K562 (cell line): ENCODE data around the gene SETD4. TPM values are rescaled to one million over a fixed set of nuclear protein-coding genes. Genes with fewer than 3 reads are reported as not detected.
A peak's percentile ranks its signal among the peaks of the same experiment; 100 is the strongest.

ENCODE experiments used
- GATAD2A ChIP-seq: fragments of 450-650 bp; IDR thresholded peaks from 2 replicates; pipeline ENCODE4 v1.6.1; 2017
- POLR2A ChIP-seq: fragments of 450-650 bp; conservative IDR thresholded peaks from 2 replicates; pipeline ENCODE4 v1.6.1; 2016
- TCF7L2 ChIP-seq: fragments of 150-350 bp; IDR thresholded peaks from 2 replicates; pipeline ENCODE4 v1.6.1; 2016; ENCODE audit warnings: low read depth, mild to moderate bottlenecking, low read length, moderate library complexity
- polyA plus RNA-seq, 8 experiments: library from polyadenylated mRNA; depleted of rRNA in 4 of 8; stranded (reverse) in 5 of 8; unstranded in 3 of 8; fragments of >200 nt; fragmentation: Nextera tagmentation in 2 of 8; fragmentation: Illumina TruSeq in 1 of 8; extraction: Ambion mirVana in 2 of 8; extraction: Trizol in 1 of 8; gene quantifications; 2 replicates each; pipeline versions ENCODE4 v1.2.1 to v1.2.3, GENCODE V29; 2011 to 2014; ENCODE audit warnings: inconsistent platforms in 1 of 8, missing spikeins in 1 of 8
- total RNA-seq, 7 experiments: library from RNA; depleted of rRNA in 6 of 7; stranded (reverse); fragments of >200 nt in 6 of 7; fragmentation: Illumina TruSeq in 2 of 7; extraction: Trizol in 2 of 7; gene quantifications; 2 replicates each; pipeline versions ENCODE4 v1.2.1 to v1.2.3, GENCODE V29; 2011 to 2021; ENCODE audit warnings: low replicate concordance in 1 of 7
- TF ChIP-seq, protein P1 (sequence below): fragments of 250-450 bp; sonication (Bioruptor Pico); IDR thresholded peaks from 2 replicates; pipeline ENCODE4 v1.4.0; 2020; ENCODE audit warnings: mild to moderate bottlenecking, moderate library complexity, borderline replicate concordance
- TF ChIP-seq, protein P2 (sequence below): fragments of 250-450 bp; sonication (Bioruptor Pico); IDR thresholded peaks from 2 replicates; pipeline ENCODE4 v1.5.0; 2021; ENCODE audit warnings: mild to moderate bottlenecking, moderate library complexity
- TF ChIP-seq, protein P3 (sequence below): fragments of 450-650 bp; IDR thresholded peaks from 2 replicates; pipeline ENCODE4 v1.6.1; 2017; ENCODE audit warnings: antibody characterized with exemption, mild to moderate bottlenecking
- TF ChIP-seq, protein P4 (sequence below): sonication (generic); formaldehyde crosslinking; IDR thresholded peaks from 2 replicates; pipeline ENCODE4 v1.8.0; 2023; ENCODE audit warnings: mild to moderate bottlenecking, missing genetic modification reagents
- TF ChIP-seq, protein P5 (sequence below): fragments of 150-350 bp; IDR thresholded peaks from 2 replicates; pipeline ENCODE4 v1.6.1; 2014; ENCODE audit warnings: low read depth, mild to moderate bottlenecking, low read length, borderline replicate concordance

The SETD4 gene
- total and polyA plus RNA-seq, 9 of the 15 experiments (the other 6 are each of a cell fraction or from before 2014, with no cell fraction given), result 16.1 to 51.3 (median 25.7) TPM

DNA sequence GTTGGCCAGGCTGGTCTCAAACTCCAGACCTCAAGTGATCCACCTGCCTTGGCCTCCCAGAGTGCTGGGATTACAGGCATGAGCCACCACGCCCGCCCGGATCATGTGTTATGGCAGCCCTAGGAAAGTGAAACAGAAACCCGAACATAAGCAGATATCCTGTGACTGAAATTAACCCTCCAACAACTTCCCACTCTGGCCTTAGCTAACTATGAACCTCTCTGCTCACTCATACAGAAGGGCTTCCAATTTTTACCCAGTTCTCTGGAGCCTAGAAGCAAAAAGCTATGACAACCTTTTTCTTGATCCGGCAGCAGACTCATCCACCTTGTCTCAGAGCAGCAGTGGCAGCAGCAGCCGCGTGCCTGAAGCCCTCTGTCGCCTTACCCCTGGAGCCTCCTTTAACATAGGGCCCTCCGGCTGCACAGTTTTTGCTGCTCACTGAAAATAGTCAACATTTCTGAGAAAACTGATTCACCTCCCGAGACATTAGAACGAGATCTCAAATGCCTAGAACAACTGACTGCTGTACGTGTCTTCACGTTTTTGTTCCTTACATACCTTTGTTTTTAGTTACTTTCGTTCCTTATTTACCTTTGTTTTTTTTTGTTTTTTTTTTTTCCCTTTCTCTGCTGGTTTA lies 18.8 kb upstream of the SETD4 start (continued):
- TF ChIP-seq, protein P1, sequence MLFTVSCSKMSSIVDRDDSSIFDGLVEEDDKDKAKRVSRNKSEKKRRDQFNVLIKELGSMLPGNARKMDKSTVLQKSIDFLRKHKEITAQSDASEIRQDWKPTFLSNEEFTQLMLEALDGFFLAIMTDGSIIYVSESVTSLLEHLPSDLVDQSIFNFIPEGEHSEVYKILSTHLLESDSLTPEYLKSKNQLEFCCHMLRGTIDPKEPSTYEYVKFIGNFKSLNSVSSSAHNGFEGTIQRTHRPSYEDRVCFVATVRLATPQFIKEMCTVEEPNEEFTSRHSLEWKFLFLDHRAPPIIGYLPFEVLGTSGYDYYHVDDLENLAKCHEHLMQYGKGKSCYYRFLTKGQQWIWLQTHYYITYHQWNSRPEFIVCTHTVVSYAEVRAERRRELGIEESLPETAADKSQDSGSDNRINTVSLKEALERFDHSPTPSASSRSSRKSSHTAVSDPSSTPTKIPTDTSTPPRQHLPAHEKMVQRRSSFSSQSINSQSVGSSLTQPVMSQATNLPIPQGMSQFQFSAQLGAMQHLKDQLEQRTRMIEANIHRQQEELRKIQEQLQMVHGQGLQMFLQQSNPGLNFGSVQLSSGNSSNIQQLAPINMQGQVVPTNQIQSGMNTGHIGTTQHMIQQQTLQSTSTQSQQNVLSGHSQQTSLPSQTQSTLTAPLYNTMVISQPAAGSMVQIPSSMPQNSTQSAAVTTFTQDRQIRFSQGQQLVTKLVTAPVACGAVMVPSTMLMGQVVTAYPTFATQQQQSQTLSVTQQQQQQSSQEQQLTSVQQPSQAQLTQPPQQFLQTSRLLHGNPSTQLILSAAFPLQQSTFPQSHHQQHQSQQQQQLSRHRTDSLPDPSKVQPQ (CRISPR knock-in tag), result no peak
- TF ChIP-seq, protein P2, sequence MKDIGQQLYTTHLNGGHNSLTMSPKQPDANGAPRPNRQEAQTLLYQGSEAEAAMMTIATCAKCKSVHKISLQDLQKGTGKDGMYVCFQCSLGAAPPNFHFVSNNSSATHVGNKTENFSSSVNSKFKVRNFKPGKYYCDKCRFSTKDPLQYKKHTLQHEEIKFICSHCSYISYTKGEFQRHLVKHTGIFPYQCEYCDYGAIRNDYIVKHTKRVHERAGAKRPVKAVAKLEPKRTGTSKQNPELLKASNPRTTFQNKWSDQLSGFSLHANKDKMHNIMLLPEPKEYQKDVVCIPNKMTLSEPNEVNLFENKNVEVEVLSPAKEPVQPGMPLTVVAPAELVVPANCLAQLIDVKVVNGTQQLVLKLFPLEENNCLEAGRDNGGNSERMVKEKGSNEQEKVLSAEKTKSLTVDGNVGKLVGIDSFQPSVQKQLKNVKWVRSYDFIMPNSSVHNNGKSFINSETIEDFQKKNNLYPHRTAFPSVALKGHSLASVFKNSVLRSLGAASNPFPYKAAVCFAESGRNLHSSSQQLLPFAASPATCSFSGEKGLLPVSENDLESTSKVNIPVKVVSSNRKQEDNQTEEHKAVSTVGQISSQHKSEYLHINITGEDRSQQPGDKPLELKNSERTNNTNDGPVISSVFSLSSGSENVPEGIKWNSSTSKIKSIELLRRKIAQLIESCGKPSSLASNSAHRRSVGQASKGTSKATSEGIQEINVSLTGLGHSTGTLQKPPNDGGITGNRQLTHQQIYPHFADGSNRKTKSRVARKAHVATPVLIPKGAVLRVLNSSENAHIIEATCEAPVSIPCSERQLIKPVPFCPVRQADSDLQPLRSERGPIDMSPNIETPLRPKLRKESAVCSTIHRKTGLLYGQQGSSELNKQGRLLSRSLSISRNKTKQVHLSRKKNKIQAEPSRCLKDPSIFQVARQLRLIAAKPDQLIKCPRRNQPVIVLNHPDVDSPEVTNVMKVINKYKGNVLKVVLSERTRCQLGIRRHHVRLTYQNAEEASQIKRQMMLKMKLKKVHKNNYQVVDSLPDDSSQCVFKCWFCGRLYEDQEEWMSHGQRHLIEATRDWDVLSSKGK (CRISPR knock-in tag), result no peak
- no peak for TF ChIP-seq GATAD2A
- TF ChIP-seq, protein P3, sequence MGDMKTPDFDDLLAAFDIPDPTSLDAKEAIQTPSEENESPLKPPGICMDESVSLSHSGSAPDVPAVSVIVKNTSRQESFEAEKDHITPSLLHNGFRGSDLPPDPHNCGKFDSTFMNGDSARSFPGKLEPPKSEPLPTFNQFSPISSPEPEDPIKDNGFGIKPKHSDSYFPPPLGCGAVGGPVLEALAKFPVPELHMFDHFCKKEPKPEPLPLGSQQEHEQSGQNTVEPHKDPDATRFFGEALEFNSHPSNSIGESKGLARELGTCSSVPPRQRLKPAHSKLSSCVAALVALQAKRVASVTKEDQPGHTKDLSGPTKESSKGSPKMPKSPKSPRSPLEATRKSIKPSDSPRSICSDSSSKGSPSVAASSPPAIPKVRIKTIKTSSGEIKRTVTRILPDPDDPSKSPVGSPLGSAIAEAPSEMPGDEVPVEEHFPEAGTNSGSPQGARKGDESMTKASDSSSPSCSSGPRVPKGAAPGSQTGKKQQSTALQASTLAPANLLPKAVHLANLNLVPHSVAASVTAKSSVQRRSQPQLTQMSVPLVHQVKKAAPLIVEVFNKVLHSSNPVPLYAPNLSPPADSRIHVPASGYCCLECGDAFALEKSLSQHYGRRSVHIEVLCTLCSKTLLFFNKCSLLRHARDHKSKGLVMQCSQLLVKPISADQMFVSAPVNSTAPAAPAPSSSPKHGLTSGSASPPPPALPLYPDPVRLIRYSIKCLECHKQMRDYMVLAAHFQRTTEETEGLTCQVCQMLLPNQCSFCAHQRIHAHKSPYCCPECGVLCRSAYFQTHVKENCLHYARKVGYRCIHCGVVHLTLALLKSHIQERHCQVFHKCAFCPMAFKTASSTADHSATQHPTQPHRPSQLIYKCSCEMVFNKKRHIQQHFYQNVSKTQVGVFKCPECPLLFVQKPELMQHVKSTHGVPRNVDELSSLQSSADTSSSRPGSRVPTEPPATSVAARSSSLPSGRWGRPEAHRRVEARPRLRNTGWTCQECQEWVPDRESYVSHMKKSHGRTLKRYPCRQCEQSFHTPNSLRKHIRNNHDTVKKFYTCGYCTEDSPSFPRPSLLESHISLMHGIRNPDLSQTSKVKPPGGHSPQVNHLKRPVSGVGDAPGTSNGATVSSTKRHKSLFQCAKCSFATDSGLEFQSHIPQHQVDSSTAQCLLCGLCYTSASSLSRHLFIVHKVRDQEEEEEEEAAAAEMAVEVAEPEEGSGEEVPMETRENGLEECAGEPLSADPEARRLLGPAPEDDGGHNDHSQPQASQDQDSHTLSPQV, result peak; percentile 96
- TF ChIP-seq, protein P4, sequence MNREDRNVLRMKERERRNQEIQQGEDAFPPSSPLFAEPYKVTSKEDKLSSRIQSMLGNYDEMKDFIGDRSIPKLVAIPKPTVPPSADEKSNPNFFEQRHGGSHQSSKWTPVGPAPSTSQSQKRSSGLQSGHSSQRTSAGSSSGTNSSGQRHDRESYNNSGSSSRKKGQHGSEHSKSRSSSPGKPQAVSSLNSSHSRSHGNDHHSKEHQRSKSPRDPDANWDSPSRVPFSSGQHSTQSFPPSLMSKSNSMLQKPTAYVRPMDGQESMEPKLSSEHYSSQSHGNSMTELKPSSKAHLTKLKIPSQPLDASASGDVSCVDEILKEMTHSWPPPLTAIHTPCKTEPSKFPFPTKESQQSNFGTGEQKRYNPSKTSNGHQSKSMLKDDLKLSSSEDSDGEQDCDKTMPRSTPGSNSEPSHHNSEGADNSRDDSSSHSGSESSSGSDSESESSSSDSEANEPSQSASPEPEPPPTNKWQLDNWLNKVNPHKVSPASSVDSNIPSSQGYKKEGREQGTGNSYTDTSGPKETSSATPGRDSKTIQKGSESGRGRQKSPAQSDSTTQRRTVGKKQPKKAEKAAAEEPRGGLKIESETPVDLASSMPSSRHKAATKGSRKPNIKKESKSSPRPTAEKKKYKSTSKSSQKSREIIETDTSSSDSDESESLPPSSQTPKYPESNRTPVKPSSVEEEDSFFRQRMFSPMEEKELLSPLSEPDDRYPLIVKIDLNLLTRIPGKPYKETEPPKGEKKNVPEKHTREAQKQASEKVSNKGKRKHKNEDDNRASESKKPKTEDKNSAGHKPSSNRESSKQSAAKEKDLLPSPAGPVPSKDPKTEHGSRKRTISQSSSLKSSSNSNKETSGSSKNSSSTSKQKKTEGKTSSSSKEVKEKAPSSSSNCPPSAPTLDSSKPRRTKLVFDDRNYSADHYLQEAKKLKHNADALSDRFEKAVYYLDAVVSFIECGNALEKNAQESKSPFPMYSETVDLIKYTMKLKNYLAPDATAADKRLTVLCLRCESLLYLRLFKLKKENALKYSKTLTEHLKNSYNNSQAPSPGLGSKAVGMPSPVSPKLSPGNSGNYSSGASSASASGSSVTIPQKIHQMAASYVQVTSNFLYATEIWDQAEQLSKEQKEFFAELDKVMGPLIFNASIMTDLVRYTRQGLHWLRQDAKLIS, result no peak
- peak; percentile 45; the same call in 1 of the 2 replicates for TF ChIP-seq POLR2A
- TF ChIP-seq TCF7L2, result no peak
- TF ChIP-seq, protein P5, sequence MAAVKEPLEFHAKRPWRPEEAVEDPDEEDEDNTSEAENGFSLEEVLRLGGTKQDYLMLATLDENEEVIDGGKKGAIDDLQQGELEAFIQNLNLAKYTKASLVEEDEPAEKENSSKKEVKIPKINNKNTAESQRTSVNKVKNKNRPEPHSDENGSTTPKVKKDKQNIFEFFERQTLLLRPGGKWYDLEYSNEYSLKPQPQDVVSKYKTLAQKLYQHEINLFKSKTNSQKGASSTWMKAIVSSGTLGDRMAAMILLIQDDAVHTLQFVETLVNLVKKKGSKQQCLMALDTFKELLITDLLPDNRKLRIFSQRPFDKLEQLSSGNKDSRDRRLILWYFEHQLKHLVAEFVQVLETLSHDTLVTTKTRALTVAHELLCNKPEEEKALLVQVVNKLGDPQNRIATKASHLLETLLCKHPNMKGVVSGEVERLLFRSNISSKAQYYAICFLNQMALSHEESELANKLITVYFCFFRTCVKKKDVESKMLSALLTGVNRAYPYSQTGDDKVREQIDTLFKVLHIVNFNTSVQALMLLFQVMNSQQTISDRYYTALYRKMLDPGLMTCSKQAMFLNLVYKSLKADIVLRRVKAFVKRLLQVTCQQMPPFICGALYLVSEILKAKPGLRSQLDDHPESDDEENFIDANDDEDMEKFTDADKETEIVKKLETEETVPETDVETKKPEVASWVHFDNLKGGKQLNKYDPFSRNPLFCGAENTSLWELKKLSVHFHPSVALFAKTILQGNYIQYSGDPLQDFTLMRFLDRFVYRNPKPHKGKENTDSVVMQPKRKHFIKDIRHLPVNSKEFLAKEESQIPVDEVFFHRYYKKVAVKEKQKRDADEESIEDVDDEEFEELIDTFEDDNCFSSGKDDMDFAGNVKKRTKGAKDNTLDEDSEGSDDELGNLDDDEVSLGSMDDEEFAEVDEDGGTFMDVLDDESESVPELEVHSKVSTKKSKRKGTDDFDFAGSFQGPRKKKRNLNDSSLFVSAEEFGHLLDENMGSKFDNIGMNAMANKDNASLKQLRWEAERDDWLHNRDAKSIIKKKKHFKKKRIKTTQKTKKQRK, result no peak
